ENCODE data around the gene POU3F2.

The POU3F2 gene

DNA sequence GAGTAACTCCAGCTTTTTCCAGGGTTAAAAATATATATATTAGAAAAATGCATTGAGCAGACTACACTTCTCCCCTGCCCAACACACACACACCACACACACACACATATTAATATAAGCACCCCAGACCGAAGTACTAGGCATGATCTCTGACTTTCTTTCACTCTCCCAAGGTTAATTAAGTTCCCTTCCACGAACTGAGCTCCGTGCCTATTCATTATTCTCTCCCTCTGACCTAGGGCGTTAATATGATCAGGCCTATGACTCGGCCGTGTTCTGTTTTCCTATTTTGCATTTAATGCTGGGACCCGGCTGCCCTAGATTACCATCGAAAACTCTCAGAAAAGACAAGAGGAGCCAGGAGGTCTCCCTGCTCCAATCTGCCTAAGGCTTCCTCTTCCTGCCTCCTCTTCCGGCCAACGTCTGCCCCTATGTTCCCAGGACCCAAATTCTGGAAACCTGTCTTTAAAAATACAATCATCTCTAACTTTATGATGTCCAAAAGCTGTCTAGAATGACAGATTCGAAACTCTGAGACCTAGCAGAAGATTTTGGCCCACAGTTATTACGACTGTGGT lies 6.1 kb upstream of the POU3F2 start:
- H3K9ac ChIP-seq (ENCODE audit: low read depth, low read length, poor library complexity, severe bottlenecking), result no peak overlapping the region
- H3K9me2 ChIP-seq (replicated peaks; ENCODE audit: low read depth, low read length), result no peaks in the 10 kb centered on the region
- peaks cover 11% of the 10 kb centered on the region for H3K4me1 ChIP-seq (ENCODE audit: insufficient read depth, low read length, poor library complexity, severe bottlenecking)
- no peaks in the 10 kb centered on the region for H3K27me3 ChIP-seq (ENCODE audit: insufficient read depth, low read length, poor library complexity, severe bottlenecking)
- H3F3A ChIP-seq (ENCODE audit: low read depth), result no peaks in the 10 kb centered on the region
- no peaks in the 10 kb centered on the region for H3K79me2 ChIP-seq (ENCODE audit: insufficient read depth, low read length)
- H3K4me2 ChIP-seq (ENCODE audit: low read depth, low read length, poor library complexity, severe bottlenecking), result peak overlapping the region; percentile 43
- H3K9me3 ChIP-seq (ENCODE audit: insufficient read depth, low read depth, low read length), result no peaks in the 10 kb centered on the region
- no peaks in the 10 kb centered on the region for H4K20me1 ChIP-seq (ENCODE audit: insufficient read depth, low read length, poor library complexity, severe bottlenecking)
- H2AFZ ChIP-seq (ENCODE audit: low read length), result peak overlapping the region; percentile 71
- no peak for TF ChIP-seq EZH2phosphoT487 (IDR thresholded peaks at IDR 0.05; ENCODE audit: borderline replicate concordance)
- TF ChIP-seq, protein P1, sequence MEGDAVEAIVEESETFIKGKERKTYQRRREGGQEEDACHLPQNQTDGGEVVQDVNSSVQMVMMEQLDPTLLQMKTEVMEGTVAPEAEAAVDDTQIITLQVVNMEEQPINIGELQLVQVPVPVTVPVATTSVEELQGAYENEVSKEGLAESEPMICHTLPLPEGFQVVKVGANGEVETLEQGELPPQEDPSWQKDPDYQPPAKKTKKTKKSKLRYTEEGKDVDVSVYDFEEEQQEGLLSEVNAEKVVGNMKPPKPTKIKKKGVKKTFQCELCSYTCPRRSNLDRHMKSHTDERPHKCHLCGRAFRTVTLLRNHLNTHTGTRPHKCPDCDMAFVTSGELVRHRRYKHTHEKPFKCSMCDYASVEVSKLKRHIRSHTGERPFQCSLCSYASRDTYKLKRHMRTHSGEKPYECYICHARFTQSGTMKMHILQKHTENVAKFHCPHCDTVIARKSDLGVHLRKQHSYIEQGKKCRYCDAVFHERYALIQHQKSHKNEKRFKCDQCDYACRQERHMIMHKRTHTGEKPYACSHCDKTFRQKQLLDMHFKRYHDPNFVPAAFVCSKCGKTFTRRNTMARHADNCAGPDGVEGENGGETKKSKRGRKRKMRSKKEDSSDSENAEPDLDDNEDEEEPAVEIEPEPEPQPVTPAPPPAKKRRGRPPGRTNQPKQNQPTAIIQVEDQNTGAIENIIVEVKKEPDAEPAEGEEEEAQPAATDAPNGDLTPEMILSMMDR (conservative IDR thresholded peaks at IDR 0.05; ENCODE audit: low read length), result no peak
- H3K36me3 ChIP-seq (ENCODE audit: insufficient read depth, low read length), result no peaks in the 10 kb centered on the region
- H3K4me3 ChIP-seq (ENCODE audit: low read length, poor library complexity, severe bottlenecking), result peak overlapping the region; percentile 11

- TF ChIP-seq, protein P1 (conservative IDR thresholded peaks at IDR 0.05; ENCODE audit: low read length), result no peak
- TF ChIP-seq EZH2phosphoT487 (IDR thresholded peaks at IDR 0.05; ENCODE audit: borderline replicate concordance), result no peak
- no peaks in the 10 kb centered on the region for H3F3A ChIP-seq (ENCODE audit: low read depth)
- peak overlapping the region; percentile 60 for H3K4me3 ChIP-seq (ENCODE audit: low read length, poor library complexity, severe bottlenecking)
- no peaks in the 10 kb centered on the region for H3K27me3 ChIP-seq (ENCODE audit: insufficient read depth, low read length, poor library complexity, severe bottlenecking)
- H3K79me2 ChIP-seq (ENCODE audit: insufficient read depth, low read length), result no peaks in the 10 kb centered on the region
- H2AFZ ChIP-seq (ENCODE audit: low read length), result peak overlapping the region; percentile 84
- H3K9me3 ChIP-seq (ENCODE audit: insufficient read depth, low read depth, low read length), result no peaks in the 10 kb centered on the region
- H4K20me1 ChIP-seq (ENCODE audit: insufficient read depth, low read length, poor library complexity, severe bottlenecking), result no peaks in the 10 kb centered on the region
- peak overlapping the region; percentile 70 for H3K4me2 ChIP-seq (ENCODE audit: low read depth, low read length, poor library complexity, severe bottlenecking)
- no peak overlapping the region for H3K9ac ChIP-seq (ENCODE audit: low read depth, low read length, poor library complexity, severe bottlenecking)
- no peaks in the 10 kb centered on the region for H3K9me2 ChIP-seq (replicated peaks; ENCODE audit: low read depth, low read length)
- peaks cover 16% of the 10 kb centered on the region for H3K4me1 ChIP-seq (ENCODE audit: insufficient read depth, low read length, poor library complexity, severe bottlenecking)
- H3K36me3 ChIP-seq (ENCODE audit: insufficient read depth, low read length), result no peaks in the 10 kb centered on the region
Measured at GRCh38 chr6:98828941-98829411, 5.4 kb upstream of the POU3F2 start.

DNA sequence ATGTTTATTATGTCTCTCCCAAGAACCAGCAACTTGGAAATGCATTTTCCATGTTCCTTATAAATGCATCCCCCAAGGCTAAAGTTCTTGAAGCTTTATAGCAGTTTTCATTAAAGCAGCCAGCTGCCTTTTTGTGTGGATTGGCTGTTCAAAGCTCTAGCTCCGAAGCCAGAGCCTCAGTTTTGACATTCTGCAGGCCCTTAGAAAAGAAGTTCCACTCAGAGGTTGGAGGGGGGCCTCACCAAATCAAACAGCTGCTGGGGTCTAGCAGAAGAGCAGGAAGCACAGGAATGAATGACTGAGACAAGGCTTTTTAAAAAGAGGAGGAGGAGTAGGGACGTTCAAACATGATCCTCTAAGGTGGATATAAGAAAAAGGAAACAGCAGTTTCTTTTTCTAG lies 4.2 kb upstream of the POU3F2 start:
- no peaks in the 10 kb centered on the region for H3K9me3 ChIP-seq (ENCODE audit: insufficient read depth, low read depth, low read length)

More for the DNA sequence above, 4.2 kb upstream of the POU3F2 start:
- H3K9me2 ChIP-seq (replicated peaks; ENCODE audit: low read depth, low read length), result no peaks in the 10 kb centered on the region
- no peaks in the 10 kb centered on the region for H3K27me3 ChIP-seq (ENCODE audit: insufficient read depth, low read length, poor library complexity, severe bottlenecking)
- H3K4me2 ChIP-seq (ENCODE audit: low read depth, low read length, poor library complexity, severe bottlenecking), result no peak overlapping the region
- peak overlapping the region; percentile 64; the same call in 1 of the 2 replicates for H2AFZ ChIP-seq (ENCODE audit: low read length)
- H4K20me1 ChIP-seq (ENCODE audit: insufficient read depth, low read length, poor library complexity, severe bottlenecking), result no peaks in the 10 kb centered on the region
- peaks cover under 1% of the 10 kb centered on the region; the same call in 1 of the 2 replicates for H3K79me2 ChIP-seq (ENCODE audit: insufficient read depth, low read length)
- TF ChIP-seq, protein P1 (conservative IDR thresholded peaks at IDR 0.05; ENCODE audit: low read length), result no peak
- no peak for TF ChIP-seq EZH2phosphoT487 (IDR thresholded peaks at IDR 0.05; ENCODE audit: borderline replicate concordance)
- no peak overlapping the region for H3K9ac ChIP-seq (ENCODE audit: low read depth, low read length, poor library complexity, severe bottlenecking)
- H3F3A ChIP-seq (ENCODE audit: low read depth), result no peaks in the 10 kb centered on the region
- peaks cover 18% of the 10 kb centered on the region for H3K4me1 ChIP-seq (ENCODE audit: insufficient read depth, low read length, poor library complexity, severe bottlenecking)
- H3K4me3 ChIP-seq (ENCODE audit: low read length, poor library complexity, severe bottlenecking), result no peak overlapping the region
- no peaks in the 10 kb centered on the region for H3K36me3 ChIP-seq (ENCODE audit: insufficient read depth, low read length)

Data from Loucy (cell line).